Tibial artery (tissue), 4 donors: ENCODE results near the gene F8.

Experiments
- DNase-seq, 2 donors: peaks; one replicate each; pipeline ENCODE4 v3.0.0-alpha.2; 2019
- H3K27ac ChIP-seq, 2 donors: fragments of 200-600 bp; sonication (generic) in 1 of 2; 1 replicate in 1 of 2; 2 replicates in 1 of 2; pipeline ENCODE4 v1.5.1; 2018 to 2019; ENCODE audit warnings: mild to moderate bottlenecking in 1 of 2
- H3K27me3 ChIP-seq, 2 donors: fragments of 200-600 bp; sonication (generic) in 1 of 2; one replicate each; pipeline versions ENCODE4 v1.5.1 to v1.6.0; 2016 to 2019
- H3K36me3 ChIP-seq, 3 donors: fragments of 200-600 bp; sonication (generic) in 2 of 3; one replicate each; pipeline ENCODE4 v1.5.1; 2016 to 2019; ENCODE audit warnings: mild to moderate bottlenecking in 2 of 3
- H3K4me1 ChIP-seq, 4 donors: fragments of 200-600 bp; sonication (generic) in 2 of 4; 1 replicate in 3 of 4; 2 replicates in 1 of 4; pipeline ENCODE4 v1.5.1; 2016 to 2019
- H3K4me3 ChIP-seq, 2 donors: fragments of 200-600 bp; sonication (generic) in 1 of 2; 1 replicate in 1 of 2; 2 replicates in 1 of 2; pipeline ENCODE4 v1.5.1; 2018 to 2019; ENCODE audit warnings: mild to moderate bottlenecking in 2 of 2
- H3K9me3 ChIP-seq, 3 donors: fragments of 200-600 bp; sonication (generic) in 1 of 3; one replicate each; pipeline ENCODE4 v1.5.1; 2016 to 2019
- intact Hi-C: fragments of 100-400 bp; cut with DNase I; formaldehyde crosslinking; loops from one replicate; pipeline ENCODE4 v1.15.0; 2023; ENCODE audit warnings: low total_unique reads
- TF ChIP-seq, protein P1 (sequence below), 2 experiments: fragments of 200-600 bp in 1 of 2; fragments of 450-650 bp in 1 of 2; IDR thresholded peaks; one replicate each; pipeline ENCODE4 v1.5.1; 2017 to 2019; ENCODE audit warnings: antibody characterized with exemption in 2 of 2, mild to moderate bottlenecking in 1 of 2, moderate library complexity in 1 of 2

The F8 gene

DNA sequence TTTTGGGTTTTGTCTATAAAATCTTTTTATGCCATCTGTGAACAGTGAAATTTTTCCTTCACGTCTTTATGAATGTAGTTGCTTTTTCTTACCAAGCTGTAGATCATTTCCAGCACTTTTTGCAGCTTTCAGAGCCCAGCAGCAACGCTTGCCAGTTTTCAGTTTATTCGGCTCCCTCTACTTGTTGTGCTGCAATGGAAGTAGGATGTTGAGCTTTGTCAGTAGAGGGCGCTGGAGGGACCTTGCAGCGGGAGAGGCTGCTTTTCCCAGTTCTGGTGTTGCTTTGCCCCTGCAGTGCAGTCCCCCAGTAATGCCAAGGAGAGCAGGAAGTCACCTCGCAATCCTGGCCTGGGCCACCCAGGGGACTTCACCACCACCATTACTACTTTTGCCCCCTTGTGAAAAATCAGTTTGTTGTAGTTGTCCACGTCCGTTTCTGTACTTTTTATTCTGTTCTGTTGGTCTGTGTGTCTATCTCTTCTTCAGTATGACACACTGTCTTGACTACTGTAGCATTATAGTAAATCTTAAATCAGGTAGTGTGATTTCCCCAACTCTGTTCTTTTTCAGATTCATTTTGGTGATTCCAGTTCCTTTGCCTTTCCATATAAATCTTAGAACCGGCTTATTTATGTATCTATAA lies 26.6 kb upstream of the F8 start:
- Histone ChIP-seq H3K27ac (no peak overlapping the region), H3K9me3 (no peaks in the 10 kb centered on the region), H3K27me3 (no peaks in the 10 kb centered on the region), H3K4me1 (no peaks in the 10 kb centered on the region), H3K36me3 (peaks cover 0 to 6% (median 0%) of the 10 kb centered on the region in 3 donors), H3K4me3 (no peak overlapping the region)
- no peak for DNase-seq
- TF ChIP-seq, protein P1, sequence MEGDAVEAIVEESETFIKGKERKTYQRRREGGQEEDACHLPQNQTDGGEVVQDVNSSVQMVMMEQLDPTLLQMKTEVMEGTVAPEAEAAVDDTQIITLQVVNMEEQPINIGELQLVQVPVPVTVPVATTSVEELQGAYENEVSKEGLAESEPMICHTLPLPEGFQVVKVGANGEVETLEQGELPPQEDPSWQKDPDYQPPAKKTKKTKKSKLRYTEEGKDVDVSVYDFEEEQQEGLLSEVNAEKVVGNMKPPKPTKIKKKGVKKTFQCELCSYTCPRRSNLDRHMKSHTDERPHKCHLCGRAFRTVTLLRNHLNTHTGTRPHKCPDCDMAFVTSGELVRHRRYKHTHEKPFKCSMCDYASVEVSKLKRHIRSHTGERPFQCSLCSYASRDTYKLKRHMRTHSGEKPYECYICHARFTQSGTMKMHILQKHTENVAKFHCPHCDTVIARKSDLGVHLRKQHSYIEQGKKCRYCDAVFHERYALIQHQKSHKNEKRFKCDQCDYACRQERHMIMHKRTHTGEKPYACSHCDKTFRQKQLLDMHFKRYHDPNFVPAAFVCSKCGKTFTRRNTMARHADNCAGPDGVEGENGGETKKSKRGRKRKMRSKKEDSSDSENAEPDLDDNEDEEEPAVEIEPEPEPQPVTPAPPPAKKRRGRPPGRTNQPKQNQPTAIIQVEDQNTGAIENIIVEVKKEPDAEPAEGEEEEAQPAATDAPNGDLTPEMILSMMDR (IDR thresholded peaks at IDR 0.05) = peak; percentile 20 to 49
- intact Hi-C loops = no loop called here

DNA sequence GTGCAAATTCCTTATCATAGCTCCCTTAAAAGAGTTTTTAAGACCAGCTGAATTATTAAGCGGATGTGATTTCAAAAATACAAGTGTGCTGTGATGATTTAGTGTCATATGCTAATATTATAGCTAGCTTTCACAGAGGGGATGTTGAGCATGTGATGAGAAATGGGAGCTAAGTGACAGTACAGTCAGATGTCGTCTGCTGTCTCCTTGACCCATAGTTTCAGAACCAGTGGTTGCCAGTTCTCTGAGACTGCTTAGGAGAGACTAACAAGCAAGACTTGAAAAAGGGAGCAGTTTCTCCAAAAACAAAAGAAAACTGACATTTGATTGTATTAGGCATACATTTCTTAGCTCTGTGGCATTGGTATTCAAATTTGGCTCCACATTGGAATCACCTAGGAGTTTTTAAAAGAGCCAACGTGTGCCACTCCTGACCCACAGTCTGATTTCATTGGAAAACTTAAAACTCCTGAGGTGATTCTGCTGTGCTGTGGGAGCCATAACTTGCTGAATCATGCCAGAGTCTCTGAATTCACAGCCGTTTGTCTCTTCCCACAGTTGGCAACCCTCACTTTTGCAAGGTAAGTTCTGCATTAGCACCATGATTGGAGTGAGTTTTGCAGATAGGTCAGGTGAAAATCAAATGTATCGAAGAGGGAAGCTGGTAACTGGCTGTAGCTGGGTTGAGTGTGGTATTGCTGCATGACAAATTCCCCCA lies 24.4 kb upstream of the F8 start:
- TF ChIP-seq, protein P1 (IDR thresholded peaks at IDR 0.05) = no peak
- Histone ChIP-seq H3K27ac (no peak overlapping the region), H3K4me3 (no peak overlapping the region), H3K9me3 (no peaks in the 10 kb centered on the region), H3K27me3 (no peaks in the 10 kb centered on the region), H3K4me1 (no peaks in the 10 kb centered on the region), H3K36me3 (peaks cover 0 to 6% (median 0%) of the 10 kb centered on the region in 3 donors)
- no peak for DNase-seq
- intact Hi-C loops = no loop called here

- no peaks in the 10 kb centered on the region for H3K4me1 ChIP-seq
- intact Hi-C loops = no loop called here
- TF ChIP-seq, protein P1 (IDR thresholded peaks at IDR 0.05) = no peak
Measured at GRCh38 chrX:155046129-155046810, 23.7 kb upstream of the F8 start.

GRCh38 chrX:155035688-155036087 lies 13.2 kb upstream of the F8 start:
- TF ChIP-seq, protein P1 (IDR thresholded peaks at IDR 0.05) = no peak
- Histone ChIP-seq H3K27me3 (no peaks in the 10 kb centered on the region), H3K9me3 (no peaks in the 10 kb centered on the region), H3K4me1 (no peaks in the 10 kb centered on the region), H3K36me3 (peaks cover 6 to 7% (median 7%) of the 10 kb centered on the region in 3 donors), H3K4me3 (no peak overlapping the region), H3K27ac (no peak overlapping the region)
- intact Hi-C loops = no loop called here
- no peak for DNase-seq

More at GRCh38 chrX:155046129-155046810, 23.7 kb upstream of the F8 start:
- DNase-seq = no peak
- Histone ChIP-seq H3K36me3 (peaks cover 0 to 6% (median 0%) of the 10 kb centered on the region in 3 donors), H3K4me3 (no peak overlapping the region), H3K27ac (no peak overlapping the region), H3K27me3 (no peaks in the 10 kb centered on the region), H3K9me3 (no peaks in the 10 kb centered on the region)

GRCh38 chrX:155031657-155032056 lies 9.1 kb upstream of the F8 start:
- Histone ChIP-seq H3K9me3 (no peaks in the 10 kb centered on the region), H3K27ac (no peak overlapping the region), H3K27me3 (no peaks in the 10 kb centered on the region), H3K4me3 (no peak overlapping the region), H3K36me3 (peaks cover 0 to 7% (median 7%) of the 10 kb centered on the region in 3 donors), H3K4me1 (peaks cover 0 to 14% (median 0%) of the 10 kb centered on the region in 4 donors)
- intact Hi-C loops = no loop called here
- TF ChIP-seq, protein P1 (IDR thresholded peaks at IDR 0.05) = no peak
- no peak for DNase-seq
